Bone marrow (tissue), 2 donors: ENCODE data around the gene HOXB13.

ENCODE experiments used
- DNase-seq, 2 donors: peaks; one replicate each; lab custom pipeline; 2025; lab: John Stamatoyannopoulos, UW

The HOXB13 gene

GRCh38 chr17:48748718-48749566 is 20.4 kb upstream of the HOXB13 start:
- DNase-seq, result no peak

- no peak for DNase-seq
Measured at GRCh38 chr17:48747445-48748363, 19.2 kb upstream of the HOXB13 start.

- no peak for DNase-seq
Measured at GRCh38 chr17:48746916-48747444, 18.4 kb upstream of the HOXB13 start.

GRCh38 chr17:48745381-48746275 is 17.1 kb upstream of the HOXB13 start:
- DNase-seq, result no peak

GRCh38 chr17:48740537-48740936 is 12.0 kb upstream of the HOXB13 start:
- DNase-seq, result no peak

GRCh38 chr17:48738803-48739526 is 10.4 kb upstream of the HOXB13 start:
- no peak for DNase-seq

- DNase-seq, result no peak
Measured at GRCh38 chr17:48738424-48738802, 9.9 kb upstream of the HOXB13 start.

GRCh38 chr17:48737330-48738043 is 8.9 kb upstream of the HOXB13 start:
- DNase-seq, result no peak

GRCh38 chr17:48735062-48735351 is 6.5 kb upstream of the HOXB13 start:
- no peak for DNase-seq

- DNase-seq, result no peak
Measured at GRCh38 chr17:48734333-48735061, 5.9 kb upstream of the HOXB13 start.

GRCh38 chr17:48733632-48734328 is 5.2 kb upstream of the HOXB13 start:
- no peak for DNase-seq

GRCh38 chr17:48732688-48733629 is 4.4 kb upstream of the HOXB13 start:
- no peak for DNase-seq

GRCh38 chr17:48731355-48731754 is 2.8 kb upstream of the HOXB13 start:
- DNase-seq, result no peak

- no peak for DNase-seq
Measured at GRCh38 chr17:48730240-48730550, 1.6 kb upstream of the HOXB13 start.

GRCh38 chr17:48729335-48730239 is 1.0 kb upstream of the HOXB13 start:
- DNase-seq, result no peak

GRCh38 chr17:48727415-48728175 is 955 bp downstream of the HOXB13 start:
- no peak for DNase-seq

- DNase-seq, result no peak
Measured at GRCh38 chr17:48726916-48727286, 1.6 kb downstream of the HOXB13 start.
